Ramos (cell line): ENCODE data around the gene LY6G5C.

Experiments used
- in situ Hi-C: fragments of 300-500 bp; cut with MboI; formaldehyde crosslinking; loops from one replicate; pipeline ENCODE4 v1.14.3; 2022; ENCODE audit warnings: low sequenced_read_pairs; ENCODE audit not compliant: unreplicated experiment

LY6G5C gene

DNA sequence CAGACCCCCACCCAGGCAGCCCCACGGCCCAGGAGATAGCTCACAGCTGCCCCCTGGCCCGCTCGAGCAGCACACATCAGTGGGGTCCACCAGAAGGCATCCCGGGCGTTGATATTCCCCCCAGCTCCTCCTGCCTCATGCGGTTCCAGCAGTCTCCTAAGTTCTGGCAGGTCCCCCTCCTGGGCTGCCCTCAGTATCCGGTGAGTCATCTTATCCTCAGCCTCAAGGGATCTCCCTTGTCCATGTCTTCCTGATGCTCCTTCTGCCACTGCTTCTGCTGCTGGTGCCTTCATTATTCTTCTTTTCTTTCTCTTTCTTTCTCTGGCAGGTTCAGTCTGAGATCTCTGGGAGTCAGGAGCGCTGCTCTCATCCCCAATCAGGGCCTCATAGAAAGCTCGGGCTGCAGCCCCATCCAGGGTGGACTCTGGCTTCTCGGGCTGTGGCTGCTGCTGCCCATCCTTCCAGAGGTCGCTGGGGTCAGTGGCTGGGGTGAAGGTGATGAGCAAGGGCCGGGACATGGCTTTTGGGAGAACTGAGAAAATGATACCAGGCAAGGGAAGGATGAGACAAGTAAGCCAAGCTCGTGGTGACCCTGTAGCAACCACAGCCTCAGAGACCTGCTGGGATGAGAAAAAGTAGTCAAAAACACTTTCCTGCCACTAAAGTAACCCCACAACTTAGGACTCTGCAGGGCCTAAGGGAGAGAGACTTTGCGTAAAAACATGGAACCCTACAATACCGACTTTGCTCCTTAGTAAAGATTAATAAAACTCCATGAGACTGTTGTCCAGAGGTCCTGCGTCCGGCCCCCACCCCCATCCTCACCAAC lies 16.7 kb downstream of the LY6G5C start:
- in situ Hi-C loops: no loop called here

DNA sequence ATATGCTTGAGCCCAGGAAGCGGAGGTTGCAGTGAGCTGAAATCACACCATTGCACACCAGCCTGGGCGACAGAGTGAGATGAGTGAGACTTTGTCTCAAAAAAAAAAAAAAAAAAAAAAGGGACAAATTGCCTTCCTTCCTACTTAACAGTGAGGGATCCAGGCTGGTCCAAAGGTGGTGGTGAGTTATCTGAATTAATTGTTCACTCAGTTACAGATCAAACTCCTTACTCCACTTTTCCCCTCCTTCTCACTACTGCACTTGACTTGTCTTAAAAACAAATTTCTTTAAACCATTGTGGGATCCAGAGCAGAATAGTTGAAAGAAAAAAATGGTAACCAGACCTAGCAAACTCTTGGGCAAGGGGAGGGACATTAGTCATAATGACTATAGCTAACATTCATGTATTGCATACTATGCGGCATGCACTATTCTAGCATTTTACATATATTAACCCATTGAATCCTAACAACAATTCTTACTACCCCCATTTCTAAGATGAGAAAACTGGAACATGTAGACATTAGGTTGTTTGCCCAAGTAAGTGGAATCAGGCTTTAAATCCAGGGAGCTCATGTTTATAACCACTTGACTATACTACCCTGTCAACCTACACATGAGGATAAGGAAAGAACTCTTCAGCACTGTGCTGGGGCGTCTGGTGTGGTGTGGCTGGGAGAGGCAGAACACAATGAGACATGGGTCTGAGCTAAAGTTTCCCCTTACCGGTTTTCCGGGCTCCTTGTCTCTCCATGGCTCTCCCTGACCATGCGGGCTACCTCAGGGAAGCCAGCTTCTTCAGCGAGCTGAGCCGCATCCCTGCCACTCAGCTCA lies 17.5 kb downstream of the LY6G5C start:
- in situ Hi-C loops: no loop called here

DNA sequence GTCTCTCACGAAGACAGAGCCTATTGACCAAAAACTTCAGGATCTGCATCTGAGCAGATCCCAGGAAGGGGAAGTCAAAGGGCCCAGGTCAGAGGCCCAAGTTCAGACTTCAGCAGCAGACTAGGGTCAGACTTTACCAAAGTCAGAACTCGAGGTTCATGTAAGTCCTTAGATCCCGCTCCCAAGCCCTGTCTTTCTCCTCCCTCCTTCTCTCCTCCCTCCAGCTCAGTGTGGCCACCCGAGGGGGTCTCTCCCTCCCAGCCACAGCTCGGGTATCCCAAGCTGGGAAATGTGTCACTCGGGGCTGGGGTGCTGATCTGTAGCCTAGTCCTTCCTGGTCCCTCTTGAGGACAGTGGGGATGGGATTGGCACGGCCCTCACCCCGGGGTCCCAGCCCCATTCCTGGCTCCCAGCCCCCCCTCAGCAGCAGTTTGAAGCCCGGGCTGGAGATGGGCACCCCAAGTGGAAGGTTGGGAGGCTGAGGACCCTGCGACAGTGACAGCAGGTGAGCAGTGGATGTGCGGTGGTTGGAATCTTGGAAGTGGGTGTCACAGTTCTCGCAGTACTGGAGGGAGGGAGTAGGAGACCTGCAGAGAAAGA lies 18.6 kb downstream of the LY6G5C start:
- in situ Hi-C loops: no loop called here

DNA sequence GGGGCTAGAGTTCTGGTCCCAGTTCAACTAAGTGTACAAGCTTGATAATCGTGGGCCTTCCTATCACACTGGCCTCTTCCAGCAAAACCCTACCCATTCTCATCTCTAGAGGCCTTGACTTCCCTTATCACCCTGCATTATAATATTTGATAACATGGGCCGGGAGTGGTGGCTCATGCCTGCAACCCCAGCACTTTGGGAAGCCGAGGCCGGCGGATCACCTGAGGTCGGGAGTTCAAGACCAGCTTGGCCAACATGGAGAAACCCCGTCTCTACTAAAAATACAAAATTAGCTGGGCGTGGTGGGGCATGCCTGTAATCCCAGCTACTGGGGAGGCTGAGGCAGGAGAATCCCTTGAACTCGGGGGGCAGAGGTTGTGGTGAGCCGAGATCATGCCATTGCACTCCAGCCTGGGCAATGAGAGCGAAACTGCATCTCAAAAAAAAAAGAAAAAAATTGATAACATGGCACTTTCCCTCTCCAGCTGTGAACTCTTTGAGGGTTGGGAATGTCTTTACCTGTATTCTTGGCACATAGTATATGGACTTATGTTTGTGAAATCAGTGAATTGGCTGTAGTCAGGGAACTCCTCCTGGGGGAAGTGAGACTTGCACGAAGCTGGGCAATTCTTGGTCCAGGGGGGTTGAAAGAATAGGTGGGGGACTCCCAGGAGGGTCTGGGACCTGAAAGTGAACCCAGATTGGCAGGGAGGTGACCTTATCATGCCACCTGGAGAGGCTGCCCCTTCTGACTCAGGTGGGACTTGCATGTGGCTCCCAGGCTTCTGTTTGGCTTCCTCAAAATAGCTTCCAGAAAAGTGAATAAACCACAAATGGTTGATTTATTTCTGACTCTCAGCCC lies 19.4 kb downstream of the LY6G5C start:
- in situ Hi-C loops: no loop called here

DNA sequence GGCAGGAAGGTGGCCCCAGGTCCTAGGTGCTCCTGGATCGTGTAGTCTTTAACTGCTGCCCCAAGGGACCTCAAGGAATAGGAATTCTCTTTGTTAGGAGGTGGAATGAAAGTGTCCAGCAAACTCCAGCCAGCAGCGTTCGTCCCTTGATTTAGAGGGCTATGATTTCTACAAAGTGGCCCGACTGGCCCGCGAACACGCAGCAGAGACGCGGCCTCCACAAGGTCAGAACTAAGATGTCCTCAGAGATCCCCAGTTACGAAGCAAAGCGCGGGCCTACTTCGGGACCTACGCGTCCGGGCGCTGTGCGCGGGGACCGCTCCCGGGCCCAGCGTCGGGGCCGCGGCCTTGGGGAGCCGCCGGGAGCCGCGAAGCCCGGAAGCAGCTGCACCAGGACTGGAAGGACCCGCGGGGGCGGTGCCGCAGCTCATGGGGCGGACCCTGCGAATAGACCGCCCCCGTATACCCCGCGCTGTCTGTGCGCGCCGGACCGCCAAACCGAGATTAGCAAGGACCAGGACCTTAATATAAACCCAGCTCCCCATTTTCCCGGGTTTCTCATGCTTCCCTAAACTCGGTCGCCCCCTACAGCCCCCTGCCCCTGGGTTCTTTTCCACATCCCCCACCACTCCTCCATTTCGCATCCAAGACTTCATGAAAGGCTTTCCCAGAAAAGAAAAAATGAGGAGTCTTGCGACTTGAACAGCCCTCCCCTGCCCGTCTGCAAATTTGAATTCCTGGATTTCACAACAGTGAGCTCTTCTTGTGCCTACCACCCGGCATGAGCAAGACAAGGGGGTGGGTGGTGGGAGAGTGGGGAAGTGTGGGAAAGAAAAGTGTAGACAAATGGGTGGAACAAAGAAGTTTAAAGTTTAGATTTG lies 20.2 kb downstream of the LY6G5C start, which contains the start of gene C6orf47:
Gene C6orf47 (minus strand): TSS at position 398 of the 881 bp plus-strand sequence. CDS start 831 bp downstream, outside the sequence.
- in situ Hi-C loops: no loop called here

DNA sequence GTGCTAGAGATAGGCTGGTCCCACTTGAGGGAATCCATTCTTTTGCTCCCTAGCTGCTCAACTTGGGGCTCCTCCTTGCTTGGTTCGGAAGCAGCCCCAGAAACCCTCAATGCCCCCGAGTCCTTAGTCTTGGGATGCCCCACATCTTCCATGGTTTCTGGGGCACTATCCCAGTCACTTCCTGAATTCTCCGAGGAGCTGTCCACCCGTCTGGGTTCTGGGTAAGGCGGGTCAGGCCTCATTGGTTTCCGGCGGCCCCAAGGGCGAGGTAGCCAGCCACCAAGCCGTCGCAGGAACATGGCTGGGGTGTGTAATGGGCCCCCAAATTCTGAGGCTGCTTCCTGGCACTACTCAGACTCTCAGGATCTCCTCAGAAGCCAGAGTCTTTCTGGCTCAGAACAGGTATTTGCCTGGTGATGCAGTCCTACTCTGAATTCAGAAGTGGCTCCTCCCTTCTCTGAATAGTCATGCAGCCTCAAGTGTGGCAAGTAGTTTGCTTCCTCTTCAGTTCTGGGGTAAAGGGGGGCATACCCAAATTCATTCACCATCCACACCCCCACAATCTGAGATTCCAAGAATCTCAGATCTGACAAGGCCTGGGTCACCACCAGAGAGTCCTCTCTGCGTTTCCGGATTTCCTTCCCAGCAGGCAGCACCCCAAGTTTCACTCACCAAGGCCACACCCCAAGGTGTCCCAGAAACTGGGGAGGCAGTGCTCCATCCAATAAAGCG lies 21.1 kb downstream of the LY6G5C start:
- in situ Hi-C loops: no loop called here

DNA sequence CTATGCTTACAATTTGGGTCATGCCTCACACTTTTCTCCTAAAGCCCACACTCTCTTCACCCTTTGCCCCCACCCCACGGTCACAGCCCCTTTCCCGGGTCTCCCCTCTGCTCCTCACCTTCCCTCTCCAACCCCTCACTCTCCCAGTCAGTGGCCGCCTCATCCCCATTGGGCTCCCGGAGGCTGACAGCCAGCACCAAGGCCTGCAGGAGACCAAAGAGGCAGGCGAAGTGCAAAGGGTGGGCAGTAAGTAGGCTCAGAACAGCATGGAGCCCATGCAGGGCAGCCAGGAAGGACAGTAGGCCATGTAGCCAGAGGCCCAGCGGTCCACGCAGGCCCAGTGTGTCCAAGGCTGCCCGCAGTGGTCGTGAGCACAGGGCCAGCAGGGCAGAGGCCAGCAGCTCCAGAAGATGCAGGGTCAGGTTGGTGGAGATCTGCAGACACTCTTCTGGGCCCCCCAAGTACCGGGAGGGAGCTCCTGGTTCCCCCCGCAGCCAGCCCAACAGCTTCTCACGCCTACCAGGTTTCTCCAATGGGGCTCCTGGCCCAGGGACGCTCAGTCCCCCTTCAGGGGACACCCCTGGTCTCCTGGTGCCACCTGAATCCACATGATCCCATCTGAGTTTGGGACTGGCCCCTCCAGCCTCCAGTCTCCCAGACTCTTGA lies 21.8 kb downstream of the LY6G5C start:
- in situ Hi-C loops: no loop called here

DNA sequence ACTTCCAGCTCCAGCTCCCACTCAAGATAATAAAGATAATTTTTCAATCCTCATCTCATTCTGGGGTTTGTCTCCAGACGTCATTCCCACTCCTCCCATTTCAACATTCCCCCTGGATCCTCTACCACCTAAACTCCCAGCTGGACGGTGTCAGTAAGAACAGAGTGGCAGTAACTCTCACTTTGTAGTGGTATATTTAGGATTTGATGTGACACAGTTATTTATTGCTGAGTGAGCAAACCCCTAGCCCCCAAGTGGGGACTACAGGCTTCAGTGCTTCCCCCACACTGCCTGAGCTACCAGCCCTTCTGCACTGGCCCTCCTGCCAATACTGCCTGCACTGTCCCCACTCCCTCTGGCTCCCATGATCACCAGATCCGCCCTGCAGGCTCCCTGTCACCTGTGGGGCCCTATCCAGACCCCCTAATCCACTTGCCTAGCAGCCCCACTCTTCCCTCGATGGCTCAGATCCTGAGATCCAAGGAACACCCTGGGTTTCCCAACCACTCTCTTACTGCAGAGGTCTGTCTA lies 22.6 kb downstream of the LY6G5C start:
- in situ Hi-C loops: no loop called here

DNA sequence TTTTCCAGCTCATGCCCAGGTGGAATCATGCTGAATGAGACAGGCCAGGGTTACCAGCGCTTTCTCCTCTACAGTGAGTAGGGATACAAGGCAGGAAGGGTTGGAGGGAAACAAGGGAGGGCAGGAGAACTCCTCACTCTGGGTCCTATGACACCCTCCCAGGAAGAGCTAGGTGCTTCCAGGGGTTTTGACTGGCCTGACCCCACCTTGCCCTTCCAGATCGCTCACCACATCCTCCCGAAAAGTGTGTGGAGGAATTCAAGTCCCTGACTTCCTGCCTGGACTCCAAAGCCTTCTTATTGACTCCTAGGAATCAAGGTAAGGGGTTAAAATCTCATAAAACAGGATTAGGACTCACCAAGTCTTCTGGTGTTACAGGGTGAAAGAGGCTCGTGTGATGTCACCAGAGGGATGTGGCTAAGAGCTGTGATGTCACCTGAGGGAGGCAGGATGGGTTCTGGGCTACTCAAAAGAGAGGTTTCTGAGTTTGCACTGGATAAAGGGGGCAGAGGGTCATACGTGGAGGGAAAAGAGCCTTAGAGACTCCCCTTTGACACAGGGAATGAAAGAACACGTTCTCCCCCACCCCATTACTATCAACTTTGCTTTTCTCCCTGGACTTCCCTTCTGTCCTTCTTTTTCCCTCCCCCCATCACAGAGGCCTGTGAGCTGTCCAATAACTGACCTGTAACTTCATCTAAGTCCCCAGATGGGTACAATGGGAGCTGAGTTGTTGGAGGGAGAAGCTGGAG lies 23.3 kb downstream of the LY6G5C start:
- in situ Hi-C loops: no loop called here

DNA sequence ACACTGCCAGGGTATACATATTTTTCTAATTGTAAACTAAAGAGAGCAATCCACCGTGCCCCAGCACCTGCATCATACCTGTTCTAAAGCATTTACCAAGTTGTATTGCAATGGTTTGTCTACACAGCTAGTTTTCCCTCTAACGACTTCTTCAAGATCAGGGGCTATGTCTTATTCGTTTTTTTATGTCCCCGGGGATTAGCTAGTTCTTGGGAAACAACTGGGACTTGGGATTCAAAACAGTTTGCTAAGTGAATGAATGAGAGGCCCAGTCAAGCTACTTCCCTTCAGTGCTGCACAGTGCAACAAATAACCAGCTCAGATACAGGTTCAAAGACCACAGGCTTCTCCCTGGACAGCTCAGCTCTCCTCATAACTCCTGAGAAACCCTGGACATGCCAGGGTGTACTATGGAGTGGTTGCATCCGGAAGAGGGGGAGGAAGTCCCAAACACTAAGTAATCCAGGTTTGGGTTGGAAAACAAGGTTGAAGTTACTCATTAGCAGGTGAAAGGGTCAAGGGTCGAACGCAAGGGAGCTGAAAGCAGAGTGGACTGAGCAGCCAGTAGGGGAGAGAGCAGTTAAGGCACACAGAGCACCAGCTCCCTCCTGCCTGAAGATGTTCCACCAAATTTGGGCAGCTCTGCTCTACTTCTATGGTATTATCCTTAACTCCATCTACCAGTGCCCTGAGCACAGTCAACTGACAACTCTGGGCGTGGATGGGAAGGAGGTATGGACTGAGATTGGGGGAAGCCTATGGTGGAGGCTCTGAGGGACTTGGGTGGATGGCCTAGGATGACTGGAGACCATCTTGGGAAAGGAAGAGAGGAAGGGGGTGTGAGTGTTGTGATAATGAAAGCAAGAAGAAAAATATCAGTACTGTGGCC lies 25.3 kb downstream of the LY6G5C start, which contains the start of gene APOM:
Gene APOM (plus strand): TSS at position 546 of the 889 bp plus-strand sequence. CDS start 73 bp downstream, at position 619.
- in situ Hi-C loops: no loop called here

DNA sequence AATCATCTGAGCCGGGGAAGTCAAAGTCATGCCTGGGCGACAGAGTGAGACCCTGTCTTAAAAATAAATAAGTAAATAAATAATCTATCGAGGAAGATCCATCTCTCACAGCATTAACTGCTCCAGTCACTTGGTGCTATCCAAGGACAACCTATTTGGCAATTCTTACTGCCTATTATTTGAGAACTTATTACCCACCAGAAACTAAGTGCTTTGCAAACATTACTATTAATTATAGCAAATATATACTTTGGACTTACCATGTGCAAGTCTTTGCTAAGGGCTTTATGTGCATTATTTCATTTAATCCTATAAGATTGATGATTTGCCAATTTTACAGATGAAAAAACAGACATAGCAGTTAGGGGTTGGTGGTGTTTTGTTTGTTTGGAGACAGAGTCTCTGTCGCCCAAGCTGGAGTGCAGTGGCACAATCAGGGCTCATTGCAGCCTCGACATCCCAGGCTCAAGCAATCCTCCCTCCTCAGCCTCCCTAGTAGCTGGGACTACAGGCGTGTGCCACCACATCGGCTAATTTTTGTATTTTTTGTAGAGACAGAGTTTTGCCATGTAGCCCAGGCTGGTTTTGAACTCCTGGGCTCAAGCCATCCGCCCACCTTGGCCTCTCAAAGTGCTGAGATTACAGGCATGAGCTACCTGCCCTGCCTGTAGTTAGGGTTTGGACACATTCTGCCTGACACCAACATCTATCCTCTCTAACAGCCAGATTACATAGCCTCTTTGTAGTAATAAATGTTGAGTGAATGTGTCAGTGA lies 26.1 kb downstream of the LY6G5C start:
- in situ Hi-C loops: no loop called here

DNA sequence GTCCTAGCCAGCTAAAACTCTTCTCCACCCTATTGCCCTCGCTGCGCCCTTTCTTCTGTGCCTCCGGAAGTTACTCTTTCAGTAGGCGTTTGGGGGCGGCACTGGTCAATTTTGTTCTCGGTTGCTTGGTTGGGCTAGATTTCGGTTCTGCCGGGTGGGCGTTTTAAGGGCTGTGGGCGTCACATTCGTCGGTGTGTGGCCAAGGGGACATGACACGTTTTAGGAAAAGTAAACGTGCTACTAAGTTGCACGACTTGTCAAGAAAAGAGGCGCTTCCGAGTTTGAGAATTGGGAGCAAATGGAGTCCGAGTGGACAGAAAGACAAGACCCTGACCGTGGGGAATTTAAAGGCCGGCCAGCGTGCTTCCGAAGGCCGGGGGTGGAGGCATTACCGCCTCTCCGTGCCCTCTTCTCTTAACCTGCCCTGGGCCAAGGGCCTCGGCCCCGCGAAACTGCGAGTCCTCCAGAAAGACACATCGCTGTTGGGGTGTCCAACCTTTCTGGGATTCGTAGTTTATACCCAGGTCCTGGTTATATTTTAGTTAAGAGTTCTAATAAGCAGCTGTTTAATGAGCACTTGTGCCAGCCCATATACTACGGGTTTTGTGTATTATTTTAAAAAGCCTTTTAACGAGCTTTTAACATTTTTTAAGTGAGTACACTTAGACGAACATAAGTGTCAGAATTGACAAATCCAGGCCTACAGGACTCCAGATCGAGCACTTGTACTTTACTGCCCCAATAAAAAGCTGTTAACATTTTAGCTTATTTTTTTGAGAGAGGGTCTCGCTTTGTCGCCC lies 27.7 kb downstream of the LY6G5C start:
- in situ Hi-C loops: no loop called here

DNA sequence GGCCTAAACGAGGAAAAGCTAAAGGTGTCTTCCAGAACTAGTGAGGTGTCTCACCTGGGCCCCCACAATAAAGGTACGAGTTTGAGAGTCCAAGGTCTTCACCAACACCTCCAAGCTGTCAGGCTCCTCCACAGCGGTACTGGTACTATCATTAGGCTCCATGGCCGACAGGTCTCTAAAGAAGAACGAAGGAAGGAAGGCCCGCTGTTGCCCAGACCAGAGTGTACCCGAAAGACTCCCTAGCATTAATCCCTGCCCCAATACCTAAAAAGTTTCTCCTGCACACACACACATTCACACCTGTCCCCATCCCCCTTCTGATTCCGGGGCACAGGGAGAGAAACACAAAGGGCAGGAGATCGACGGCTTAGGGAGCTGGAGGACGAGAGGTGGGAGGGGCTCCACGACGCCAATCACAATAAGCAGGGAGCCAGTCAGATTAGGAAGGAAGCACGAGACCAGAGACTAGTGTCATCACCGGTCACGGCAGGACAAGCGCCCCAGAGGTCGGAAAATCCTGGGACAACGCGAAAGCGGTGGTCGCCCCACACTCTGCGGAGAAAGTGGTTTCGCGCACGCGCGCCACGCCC lies 29.2 kb downstream of the LY6G5C start:
- in situ Hi-C loops: no loop called here

DNA sequence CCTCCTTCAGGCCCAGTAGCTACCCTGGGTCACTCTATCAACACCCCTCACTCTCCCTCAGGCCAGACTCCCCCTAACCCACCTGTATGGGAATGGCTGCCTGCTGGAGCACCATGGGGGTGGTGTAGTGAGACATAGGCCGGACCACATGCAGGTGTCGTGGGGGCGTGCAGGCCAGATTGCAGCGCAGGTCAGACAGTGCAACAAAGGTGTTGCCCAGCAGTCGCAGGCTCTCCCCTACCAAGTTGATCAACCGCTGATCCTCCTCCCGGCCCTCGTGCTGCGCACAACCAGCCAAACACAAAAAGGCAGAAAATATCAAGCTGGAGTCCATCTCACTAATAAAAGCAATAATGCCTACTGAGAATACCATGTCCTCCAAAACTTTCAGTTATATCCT lies 35.5 kb downstream of the LY6G5C start:
- in situ Hi-C loops: no loop called here
